Amygdala (tissue), 56 donors: ENCODE results near the gene USP21.
A peak's percentile ranks its signal among the peaks of the same experiment; 100 is the strongest.
"Not testable (repeated sequence)": the region's sequence is repeated elsewhere in the genome, so short reads cannot be mapped to it uniquely, and the experiment has no call there.

ENCODE experiments used
- DNase-seq, 56 donors: peaks; one replicate each; lab custom pipeline; 2025; lab: John Stamatoyannopoulos, UW

USP21 gene

DNA sequence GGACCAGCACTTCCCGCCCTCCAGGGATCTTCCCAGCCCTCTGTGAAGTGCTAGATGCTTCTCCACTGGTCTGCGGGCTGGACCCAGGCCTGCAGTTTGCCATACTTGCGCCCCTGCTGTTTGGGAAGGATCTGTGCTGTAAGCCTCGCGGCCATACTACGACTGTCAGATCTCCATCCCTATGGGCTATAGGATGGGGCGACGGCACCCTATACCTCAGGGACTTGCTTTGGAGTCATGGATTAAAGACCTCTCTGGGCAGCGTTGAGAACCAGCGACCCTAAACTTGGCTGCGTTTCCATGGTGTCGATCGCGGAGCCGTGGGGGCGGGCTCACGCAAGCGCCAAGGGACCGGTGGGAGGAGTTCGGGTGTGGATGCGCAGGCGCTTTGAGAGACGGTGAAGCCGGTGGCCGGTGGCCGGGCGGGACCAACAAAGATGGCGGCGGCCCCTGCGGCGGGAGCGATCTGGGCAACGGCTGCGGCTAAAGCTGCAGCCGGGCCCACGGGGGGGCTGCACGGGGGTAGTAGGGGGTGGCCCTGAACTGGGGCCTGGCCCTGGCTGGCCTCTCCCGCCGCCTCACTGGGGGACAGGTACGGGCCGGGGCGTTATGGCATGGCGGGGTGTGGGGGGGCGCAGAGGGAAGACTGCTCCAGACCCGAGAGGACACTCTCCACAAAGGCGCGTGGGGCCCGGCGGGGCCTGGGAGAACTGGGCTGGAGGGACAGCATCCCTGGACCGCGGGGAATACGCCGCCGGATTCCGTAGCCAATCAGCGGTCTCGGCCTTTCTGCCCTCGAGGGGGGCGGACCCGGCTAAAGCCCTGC lies at the start of gene USP21:
Gene USP21, plus strand, starts transcription at position 414 of the 826 bp plus-strand sequence. CDS start 1,141 bp downstream, outside the sequence.
- DNase-seq: peak; percentile 49 to 95 (median 89)

DNA sequence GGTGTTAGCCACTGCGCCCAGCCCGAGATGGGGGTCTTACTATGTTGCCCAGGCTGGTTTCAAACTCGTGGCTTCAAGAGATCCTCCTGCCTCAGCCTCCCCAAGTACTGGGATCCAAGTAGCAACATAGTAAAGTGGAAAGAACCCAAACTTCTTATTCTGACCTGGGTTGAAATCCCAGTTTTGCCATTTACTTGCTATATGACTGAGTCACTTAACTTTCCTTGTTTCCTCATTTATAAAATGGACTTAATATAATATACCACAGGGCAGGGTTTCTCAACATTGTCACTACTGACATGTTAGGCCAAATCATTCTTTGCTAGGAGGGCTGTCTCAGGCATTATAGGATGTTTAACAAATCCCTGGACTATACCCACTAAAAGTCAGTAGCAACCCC lies 48.2 kb upstream of the USP21 start:
- DNase-seq: no peak

DNA sequence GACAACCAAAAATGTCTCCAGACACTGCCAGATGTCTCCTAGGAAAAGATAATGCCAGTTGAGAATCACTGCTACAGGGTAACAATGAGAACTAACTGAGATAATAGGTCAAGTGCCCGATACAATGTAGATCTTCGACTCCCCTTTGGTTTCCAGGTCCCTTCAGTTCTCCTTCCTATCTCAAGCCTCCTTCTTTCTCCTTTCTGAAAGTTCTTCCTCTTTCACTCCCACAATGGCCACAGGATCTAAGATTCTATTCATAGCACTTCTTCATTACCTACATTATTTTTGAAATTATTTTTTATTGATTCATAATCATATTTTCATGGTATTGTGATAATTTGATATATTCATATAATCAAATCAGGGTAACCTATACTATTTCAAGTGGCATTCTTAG lies 47.8 kb upstream of the USP21 start:
- no peak for DNase-seq

DNA sequence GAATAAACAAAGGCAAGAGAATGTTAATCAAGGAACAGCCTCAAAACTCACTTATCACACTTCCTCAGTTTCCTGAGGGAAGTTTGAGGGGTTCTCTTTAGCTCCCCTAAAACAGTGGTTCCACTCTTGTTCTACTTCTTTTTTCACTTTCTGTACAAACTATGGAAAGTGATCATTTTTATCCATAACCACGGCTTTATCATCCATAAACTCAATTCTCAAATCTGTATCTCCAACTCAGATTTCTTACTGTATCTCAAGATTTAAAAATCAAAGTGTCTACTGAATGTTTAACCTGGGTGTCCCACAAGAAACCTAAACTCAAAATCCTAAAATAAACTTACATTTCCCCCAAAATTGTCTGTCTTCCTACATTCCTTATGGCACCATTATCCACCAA lies 45.4 kb upstream of the USP21 start:
- no peak for DNase-seq

DNA sequence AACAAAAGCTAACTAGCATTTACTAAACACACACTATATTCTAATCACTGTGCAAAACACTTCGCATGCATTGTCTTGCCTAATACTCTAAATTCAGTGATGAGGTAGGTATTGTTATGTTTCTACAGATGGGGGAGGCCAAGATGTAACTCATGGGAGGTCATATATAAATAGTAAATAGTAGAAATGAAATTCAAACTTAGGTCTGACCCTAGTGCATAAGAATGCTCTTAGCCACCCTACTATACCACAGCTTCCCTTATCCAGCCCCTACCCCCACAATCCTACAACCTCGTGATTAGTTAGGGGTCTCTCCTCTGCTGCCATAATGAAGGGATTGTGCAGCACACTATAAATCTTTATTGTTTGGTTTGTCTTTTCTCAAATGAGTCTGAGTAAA lies 44.7 kb upstream of the USP21 start:
- no peak for DNase-seq

DNA sequence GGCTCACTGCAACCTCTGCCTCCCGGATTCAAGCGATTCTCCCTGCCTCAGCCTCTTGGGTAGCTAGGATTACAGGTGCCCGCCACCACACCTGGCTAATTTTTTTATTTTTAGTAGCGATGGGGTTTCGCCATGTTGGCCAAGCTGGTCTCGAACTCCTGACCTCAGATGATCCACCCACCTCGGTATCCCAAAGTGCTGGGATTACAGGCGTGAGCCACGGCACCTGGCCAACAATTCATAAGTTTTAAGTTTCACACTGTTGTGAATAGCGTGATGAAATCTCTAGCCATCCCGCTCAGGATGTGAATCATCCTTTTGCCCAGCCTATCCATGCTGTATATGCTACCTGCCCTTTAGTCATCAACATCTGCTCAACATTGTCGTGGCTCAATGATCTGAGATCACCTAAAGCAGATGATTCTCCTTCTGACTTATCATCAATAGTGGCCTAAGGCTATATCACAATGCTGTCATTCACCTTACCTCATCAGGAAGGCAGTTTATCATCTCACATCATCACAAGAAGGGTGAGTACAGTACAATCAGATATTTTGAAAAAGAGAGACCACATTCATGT lies 44.1 kb upstream of the USP21 start:
- DNase-seq: no peak

GRCh38 chr1:161115961-161116360 lies 43.3 kb upstream of the USP21 start:
- not testable (repeated sequence) for DNase-seq

DNA sequence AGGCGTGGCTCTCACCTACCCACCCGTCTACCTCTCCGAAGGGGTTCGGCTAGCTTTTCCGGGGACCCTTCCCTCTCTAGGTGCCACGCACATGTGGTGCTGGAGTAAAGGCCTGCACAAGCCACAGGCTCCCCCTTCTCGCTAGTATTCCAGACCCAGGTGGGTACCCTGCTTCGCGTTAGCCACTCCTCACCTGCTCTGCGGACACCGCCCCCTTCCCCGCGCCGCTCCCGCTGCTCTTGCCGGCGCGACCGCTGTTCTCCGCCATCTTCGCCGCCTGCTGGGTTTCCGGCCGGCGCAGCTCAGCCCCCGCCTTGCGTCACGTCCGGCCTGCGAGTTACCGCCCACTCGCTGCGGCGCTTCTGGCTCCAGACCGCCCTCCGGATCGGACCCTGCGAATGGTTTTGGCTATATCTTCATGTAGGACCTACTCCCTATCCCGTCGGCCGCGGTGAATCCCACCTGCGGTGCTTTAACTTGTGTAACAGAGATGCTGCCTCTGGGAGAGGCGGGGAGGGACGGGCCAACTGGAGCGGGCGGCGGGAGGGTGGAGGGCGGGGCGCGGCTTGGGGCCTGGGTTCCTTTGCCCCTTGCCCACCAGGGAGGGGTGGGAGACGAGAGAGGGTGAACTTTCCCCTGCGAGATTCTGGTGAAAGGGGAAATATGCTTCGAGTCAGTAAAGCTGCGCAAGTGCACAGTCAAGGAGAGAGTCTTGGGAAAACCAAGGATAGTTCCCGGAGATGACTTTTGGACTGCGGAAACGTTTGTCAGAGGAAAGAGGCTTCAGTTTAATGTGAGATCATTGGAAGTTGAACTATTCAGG lies 41.3 kb upstream of the USP21 start, which contains the start of the genes NIT1 and PFDN2:
Gene NIT1, plus strand, starts transcription at position 347 of the 823 bp plus-strand sequence. Its CDS starts 72 bp downstream, at position 419.
Gene PFDN2, minus strand, starts transcription at position 279 of the 823 bp plus-strand sequence. Its CDS starts 11 bp downstream, at position 268.
- DNase-seq: peak; percentile 17 to 91 (median 74)

DNA sequence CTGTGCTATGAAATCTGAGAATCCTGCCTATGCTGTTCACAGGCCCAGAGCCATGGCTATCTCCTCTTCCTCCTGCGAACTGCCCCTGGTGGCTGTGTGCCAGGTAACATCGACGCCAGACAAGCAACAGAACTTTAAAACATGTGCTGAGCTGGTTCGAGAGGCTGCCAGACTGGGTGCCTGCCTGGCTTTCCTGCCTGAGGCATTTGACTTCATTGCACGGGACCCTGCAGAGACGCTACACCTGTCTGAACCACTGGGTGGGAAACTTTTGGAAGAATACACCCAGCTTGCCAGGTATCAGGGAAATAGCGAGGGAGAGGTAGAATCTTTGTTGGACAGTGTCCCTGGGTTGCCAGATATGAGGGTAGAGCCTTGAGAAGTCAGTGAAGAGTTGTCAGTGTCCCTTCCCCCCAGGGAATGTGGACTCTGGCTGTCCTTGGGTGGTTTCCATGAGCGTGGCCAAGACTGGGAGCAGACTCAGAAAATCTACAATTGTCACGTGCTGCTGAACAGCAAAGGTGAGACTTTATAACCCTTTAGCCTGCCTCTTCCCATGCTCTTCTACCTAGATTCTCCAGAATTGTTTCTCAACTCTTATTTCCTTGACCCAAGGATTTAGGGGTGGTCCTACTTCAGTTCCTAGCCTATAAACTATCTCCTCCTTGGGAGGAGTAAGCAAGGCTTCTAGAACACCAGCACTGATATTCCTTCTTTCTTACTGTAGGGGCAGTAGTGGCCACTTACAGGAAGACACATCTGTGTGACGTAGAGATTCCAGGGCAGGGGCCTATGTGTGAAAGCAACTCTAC lies 40.0 kb upstream of the USP21 start:
- peak in 2 of 56 donors; percentile 4 to 14 for DNase-seq

- no peak for DNase-seq
These were observed 38.2 kb upstream of the USP21 start for GRCh38 chr1:161121042-161121650.

GRCh38 chr1:161121834-161122233 lies 37.5 kb upstream of the USP21 start:
- DNase-seq: no peak

DNA sequence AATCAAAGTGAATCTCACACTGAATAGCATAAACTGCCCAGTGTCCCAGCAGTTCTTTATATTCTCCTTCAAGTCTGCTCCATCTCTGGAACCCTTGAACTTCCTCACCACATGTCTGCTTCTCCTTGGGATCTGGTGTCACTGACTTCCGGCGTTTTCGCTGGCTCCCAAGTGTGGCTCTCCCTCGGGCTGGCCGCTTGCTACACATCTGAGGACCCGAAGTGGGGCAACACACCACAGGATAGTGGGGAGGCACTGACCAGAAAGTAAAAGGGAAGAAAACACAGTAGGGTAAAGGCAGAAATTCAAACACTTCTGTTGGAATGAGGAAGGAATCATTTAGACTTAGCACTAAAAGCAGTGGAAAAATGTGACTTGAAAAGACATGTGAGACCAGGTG lies 36.3 kb upstream of the USP21 start:
- DNase-seq: no peak

DNA sequence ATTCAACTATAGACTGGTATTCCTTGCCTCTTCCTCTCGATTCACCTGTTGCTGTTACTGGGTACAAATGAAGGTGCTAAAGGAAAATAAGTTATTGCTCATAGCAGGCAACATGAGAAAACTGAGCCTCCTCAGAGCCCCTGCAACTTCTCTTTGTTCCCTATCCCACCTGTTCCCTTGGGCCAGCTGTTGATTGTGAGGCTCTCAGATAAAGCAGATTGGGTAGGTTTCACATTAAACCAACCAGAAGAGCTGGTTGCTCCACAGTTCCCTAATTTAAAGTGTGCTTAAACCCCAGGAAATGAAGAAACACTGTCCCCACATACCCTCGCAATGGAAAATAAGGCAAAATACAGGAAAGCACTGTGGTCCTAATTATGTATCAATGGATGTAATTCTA lies 31.7 kb upstream of the USP21 start:
- no peak for DNase-seq

DNA sequence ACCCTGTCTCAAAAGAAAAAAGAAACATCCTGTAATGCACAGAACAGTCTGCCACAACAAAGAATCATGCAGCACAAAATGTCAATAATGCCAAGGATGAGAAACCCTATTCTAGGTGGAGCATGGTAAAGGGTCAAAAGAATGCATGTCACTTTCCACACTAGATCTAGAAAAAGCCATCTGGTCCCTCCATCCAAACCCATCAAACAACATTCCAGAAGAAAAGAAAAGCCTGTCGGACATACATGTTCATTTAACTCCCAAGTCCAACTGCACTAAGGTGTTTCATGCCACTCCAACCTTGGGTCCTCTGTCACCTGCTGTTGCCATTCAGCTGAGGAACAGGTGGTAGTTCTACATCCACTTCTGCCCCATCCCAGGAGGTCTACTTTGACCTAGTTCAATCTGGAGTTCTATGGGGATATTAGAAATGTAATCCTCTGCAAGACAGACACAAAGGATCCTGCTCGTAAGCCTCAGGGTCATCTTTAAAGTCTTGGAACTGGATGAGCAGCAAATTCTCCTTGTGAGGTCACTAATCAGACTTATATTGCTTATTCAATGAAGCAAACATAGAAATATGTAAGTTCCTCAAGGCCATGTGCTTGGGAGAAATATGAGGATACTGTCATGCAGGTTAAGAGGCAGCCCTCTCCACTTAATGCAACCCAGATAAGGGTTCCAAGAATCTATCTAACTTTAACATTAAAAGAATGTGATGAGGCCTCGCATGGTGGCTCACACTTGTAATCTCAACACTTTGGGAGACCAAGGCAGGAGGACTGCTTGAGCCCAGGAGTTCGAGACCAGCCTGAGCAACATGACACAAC lies 30.5 kb upstream of the USP21 start:
- no peak for DNase-seq

- DNase-seq: no peak
These were observed 29.0 kb upstream of the USP21 start for GRCh38 chr1:161130266-161130665.

DNA sequence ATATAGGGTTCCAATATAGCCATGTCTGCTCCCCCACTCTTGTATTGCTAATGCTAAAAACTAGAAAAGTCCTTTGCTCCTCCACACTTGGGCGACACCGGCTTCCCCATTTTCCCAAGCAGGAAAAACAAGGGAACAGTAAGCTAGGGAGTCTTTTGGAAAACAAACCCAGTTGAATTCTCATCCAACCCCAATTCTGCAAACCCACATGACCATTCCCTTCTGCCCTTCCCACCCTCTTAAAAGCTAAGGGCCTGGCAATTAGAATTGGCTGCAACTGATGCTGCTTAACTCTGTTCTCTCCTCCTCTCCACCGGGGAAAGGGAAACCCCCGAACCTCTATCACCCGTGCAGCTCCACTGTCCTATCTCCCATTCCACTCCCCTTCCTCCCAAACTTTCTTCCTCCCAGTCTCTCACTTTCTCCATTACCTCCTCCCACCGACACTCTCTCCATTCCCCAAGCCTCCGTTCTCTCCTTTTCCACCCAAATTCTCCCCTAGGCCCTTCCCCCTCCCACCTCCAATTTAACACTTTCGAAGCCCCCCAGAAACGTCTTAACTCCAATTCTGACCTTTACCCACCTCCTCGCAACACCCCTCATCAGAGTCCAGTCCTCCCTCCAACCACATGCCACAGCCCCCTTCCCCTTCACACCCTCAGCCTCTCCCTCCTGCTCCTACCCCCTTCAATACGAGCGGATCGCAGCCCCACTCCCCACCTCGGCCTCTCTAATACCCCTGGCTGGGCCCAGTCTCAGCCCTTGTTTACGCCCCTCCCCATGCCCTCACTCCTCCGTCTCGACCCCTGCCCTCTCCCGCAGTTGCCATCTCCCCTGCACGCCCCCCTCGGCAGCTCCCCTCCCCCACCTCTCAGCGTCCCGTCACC lies 27.5 kb upstream of the USP21 start:
- DNase-seq: peak in 8 of 56 donors; percentile 8 to 66 (median 38)

GRCh38 chr1:161132410-161133219 lies 26.7 kb upstream of the USP21 start, which contains the start of gene DEDD:
TSS of gene DEDD (minus strand) at chr1:161132667. CDS start at chr1:161124462, 8,205 bp downstream.
- peak; percentile 53 to 97 (median 90) for DNase-seq
